H1 (cell line): Measurements from ENCODE around the gene MIPEP. TPM values are rescaled to one million over a fixed set of nuclear protein-coding genes. Genes with fewer than 3 reads are reported as not detected.

ENCODE experiments used
- CTCF ChIA-PET: fragments of 300-600 bp; sonication (Branson Sonifier 250); formaldehyde crosslinking; loops from one replicate; lab custom pipeline; 2021; ENCODE audit not compliant: partially characterized antibody; lab: Charles Lee
- POLR2A ChIA-PET: fragments of 300-600 bp; sonication (Branson Sonifier 250); formaldehyde crosslinking; loops from one replicate; lab custom pipeline; 2021; ENCODE audit warnings: inconsistent platforms; ENCODE audit not compliant: partially characterized antibody; lab: Charles Lee
- DNase-seq, 2 experiments: peaks; one replicate each; pipeline versions ENCODE4 v3.0.0 to v3.0.0-alpha.2; 2010 to 2022; ENCODE audit warnings: low spot score in 2 of 2, low read depth in 1 of 2, mixed read lengths in 1 of 2
- FAIRE-seq: peaks from 2 replicates; lab custom pipeline; 2011; peaks lifted over from hg19 to GRCh38; lab: Jason Lieb, UNC
- H2AFZ ChIP-seq: 2 replicates; pipeline ENCODE4 v1.8.1; 2012; ENCODE audit warnings: low read length, inconsistent platforms
- H2AK5ac ChIP-seq: 2 replicates; pipeline ENCODE4 v1.6.1; 2013; ENCODE audit warnings: low read depth, low read length
- H2BK120ac ChIP-seq: replicated peaks from 2 replicates; pipeline ENCODE3; 2013; ENCODE audit warnings: low read depth, low read length, inconsistent platforms
- H2BK12ac ChIP-seq: 2 replicates; pipeline ENCODE4 v1.6.1; 2013; ENCODE audit warnings: low read depth, low read length
- H2BK15ac ChIP-seq: 2 replicates; pipeline ENCODE4 v1.6.1; 2013; ENCODE audit warnings: low read length
- H2BK20ac ChIP-seq: 2 replicates; pipeline ENCODE4 v1.6.1; 2013; ENCODE audit warnings: low read length
- H2BK5ac ChIP-seq: 2 replicates; pipeline ENCODE4 v1.6.1; 2013; ENCODE audit warnings: low read depth, low read length
- H3K14ac ChIP-seq: 2 replicates; pipeline ENCODE4 v1.6.1; 2013; ENCODE audit warnings: inconsistent platforms; ENCODE audit not compliant: insufficient read length
- H3K18ac ChIP-seq: 2 replicates; pipeline ENCODE4 v1.6.1; 2013; ENCODE audit warnings: low read length; ENCODE audit errors: extremely low read depth
- H3K23ac ChIP-seq: 2 replicates; pipeline ENCODE4 v1.6.1; 2013; ENCODE audit warnings: inconsistent platforms; ENCODE audit not compliant: insufficient read length
- H3K23me2 ChIP-seq: 2 replicates; pipeline ENCODE4 v1.6.1; 2013; ENCODE audit warnings: low read depth, low read length
- H3K27ac ChIP-seq: 2 replicates; pipeline ENCODE4 v1.6.1; 2011; ENCODE audit warnings: low read depth, low read length, inconsistent platforms
- H3K27me3 ChIP-seq, 4 experiments: replicated peaks in 1 of 4; 1 replicate in 1 of 4; 2 replicates in 3 of 4; pipeline versions ENCODE4 v1.6.1 to v1.8.1; 2011 to 2013; ENCODE audit warnings: low read length in 3 of 4, mild to moderate bottlenecking in 3 of 4, inconsistent platforms in 2 of 4, mixed read lengths in 2 of 4, moderate library complexity in 1 of 4; ENCODE audit not compliant: control insufficient read depth in 3 of 4, insufficient read depth in 3 of 4; ENCODE audit errors: extremely low read depth in 1 of 4
- H3K36me3 ChIP-seq, 4 experiments: 2 replicates each; pipeline versions ENCODE4 v1.6.1 to v1.8.1; 2011 to 2013; ENCODE audit warnings: mild to moderate bottlenecking in 4 of 4, low read length in 3 of 4, moderate library complexity in 2 of 4, control low read depth in 1 of 4, inconsistent platforms in 1 of 4; ENCODE audit not compliant: insufficient read depth in 4 of 4, control insufficient read depth in 2 of 4
- H3K4ac ChIP-seq: replicated peaks from 2 replicates; pipeline ENCODE3; 2013; ENCODE audit warnings: low read length, low read depth, mixed read lengths, inconsistent platforms; ENCODE audit not compliant: insufficient read length
- H3K4me1 ChIP-seq, 4 experiments: replicated peaks in 1 of 4; 1 replicate in 1 of 4; 2 replicates in 3 of 4; pipeline versions ENCODE4 v1.6.1 to v1.8.1; 2011 to 2013; ENCODE audit warnings: low read length in 3 of 4, inconsistent platforms in 2 of 4, mixed read lengths in 1 of 4; ENCODE audit not compliant: insufficient read depth in 4 of 4, control insufficient read depth in 3 of 4
- H3K4me2 ChIP-seq, 2 experiments: 2 replicates each; pipeline versions ENCODE4 v1.6.1 to v1.8.1; 2011 to 2013; ENCODE audit warnings: low read depth in 2 of 2, low read length in 2 of 2, control low read depth in 1 of 2, inconsistent platforms in 1 of 2, mild to moderate bottlenecking in 1 of 2; ENCODE audit not compliant: insufficient read depth in 1 of 2
- H3K4me3 ChIP-seq, 4 experiments: fragments of 200-600, 300-600 bp in 1 of 4; sonication (generic), shearing (Covaris generic), sonication (Bioruptor Twin) in 1 of 4; 2 replicates each; pipeline versions ENCODE4 v1.5.1 to v1.8.1; 2011 to 2016; ENCODE audit warnings: low read length in 4 of 4, low read depth in 3 of 4, control low read depth in 2 of 4, inconsistent platforms in 2 of 4, mild to moderate bottlenecking in 2 of 4, mixed read lengths in 1 of 4, moderate library complexity in 1 of 4; ENCODE audit not compliant: insufficient read depth in 2 of 4; ENCODE audit errors: extremely low read depth in 1 of 4
- H3K56ac ChIP-seq: replicated peaks from 2 replicates; pipeline ENCODE3; 2013; ENCODE audit warnings: low read depth, mild to moderate bottlenecking, mixed read lengths, low read length, inconsistent platforms; ENCODE audit not compliant: insufficient read length
- H3K79me1 ChIP-seq: 2 replicates; pipeline ENCODE4 v1.6.1; 2013; ENCODE audit warnings: low read depth, low read length, control low read depth
- H3K79me2 ChIP-seq, 2 experiments: 2 replicates each; pipeline versions ENCODE4 v1.6.1 to v1.8.1; 2012 to 2013; ENCODE audit warnings: low read length in 2 of 2, mild to moderate bottlenecking in 2 of 2, inconsistent platforms in 1 of 2; ENCODE audit not compliant: insufficient read depth in 2 of 2, control insufficient read depth in 1 of 2
- H3K9ac ChIP-seq, 4 experiments: replicated peaks in 1 of 4; 1 replicate in 1 of 4; 2 replicates in 3 of 4; pipeline versions ENCODE4 v1.6.1 to v1.8.1; 2011 to 2013; ENCODE audit warnings: low read depth in 3 of 4, low read length in 3 of 4, control low read depth in 2 of 4, mild to moderate bottlenecking in 2 of 4, moderate library complexity in 2 of 4, inconsistent platforms in 1 of 4; ENCODE audit errors: extremely low read depth in 1 of 4
- H3K9me3 ChIP-seq, 2 experiments: 2 replicates each; pipeline versions ENCODE4 v1.6.1 to v1.8.1; 2012 to 2013; ENCODE audit warnings: mild to moderate bottlenecking in 2 of 2, moderate library complexity in 2 of 2, control low read depth in 1 of 2, inconsistent platforms in 1 of 2, low read depth in 1 of 2, low read length in 1 of 2, mixed read lengths in 1 of 2; ENCODE audit not compliant: insufficient read depth in 2 of 2
- H4K20me1 ChIP-seq, 2 experiments: replicated peaks in 1 of 2; 2 replicates each; pipeline versions ENCODE3 to v1.8.1; 2011 to 2013; ENCODE audit warnings: inconsistent platforms in 2 of 2, low read length in 2 of 2, mild to moderate bottlenecking in 1 of 2; ENCODE audit not compliant: insufficient read depth in 2 of 2, control insufficient read depth in 1 of 2
- H4K5ac ChIP-seq: 2 replicates; pipeline ENCODE4 v1.6.1; 2013; ENCODE audit warnings: low read length, low read depth, mixed read lengths, inconsistent platforms; ENCODE audit not compliant: insufficient read length
- H4K8ac ChIP-seq: 2 replicates; pipeline ENCODE4 v1.8.0; 2013; ENCODE audit warnings: mild to moderate bottlenecking, moderate library complexity, low read length, inconsistent platforms; ENCODE audit not compliant: insufficient read depth; ENCODE audit errors: extremely low read depth
- H4K91ac ChIP-seq: replicated peaks from 2 replicates; pipeline ENCODE3; 2013; ENCODE audit warnings: low read length, mixed read lengths, inconsistent platforms; ENCODE audit not compliant: insufficient read length
- BCL11A ChIP-seq, 2 experiments: IDR thresholded peaks; one replicate each; pipeline ENCODE4 v1.6.1; 2011; ENCODE audit warnings: low read depth in 2 of 2, low read length in 2 of 2, mild to moderate bottlenecking in 2 of 2
- JUN ChIP-seq: IDR thresholded peaks from 2 replicates; pipeline ENCODE4 v1.6.1; 2011; ENCODE audit warnings: low read depth, mild to moderate bottlenecking, improper control_type of control experiment, low read length
- RNF2 ChIP-seq: fragments of 200-900, 300-1000 bp; sonication (generic); IDR thresholded peaks from 2 replicates; pipeline ENCODE4 v1.7.1; 2016; ENCODE audit warnings: borderline replicate concordance, low read depth, mild to moderate bottlenecking, antibody characterized with exemption, low read length; ENCODE audit not compliant: poor library complexity, severe bottlenecking; ENCODE audit errors: missing control alignments
- WGBS, 2 experiments: shearing (Covaris generic) in 1 of 2; methylation state at CpG; one replicate each; pipeline versions ENCODE4 v1.1.6 to v1.1.7; 2013 to 2015; ENCODE audit warnings: low lambda C conversion rate in 2 of 2, mixed read lengths in 2 of 2, inconsistent platforms in 1 of 2, low coverage in 1 of 2, missing lambda C conversion rate in 1 of 2; ENCODE audit not compliant: insufficient replicate concordance in 2 of 2, insufficient coverage in 1 of 2, insufficient read length in 1 of 2; ENCODE audit errors: extremely low coverage in 1 of 2, missing lambda C conversion rate in 1 of 2; 5-methylcytosine and 5-hydroxymethylcytosine counted together
- polyA plus RNA-seq, 7 experiments: library from polyadenylated mRNA; depleted of rRNA in 3 of 7; stranded (reverse) in 5 of 7; unstranded in 2 of 7; fragments of >200 nt in 5 of 7; fragments of 200-250 nt in 2 of 7; gene quantifications; 1 replicate in 5 of 7; 2 replicates in 1 of 7; 4 replicates in 1 of 7; pipeline versions ENCODE4 v1.2.1 to v1.2.3, GENCODE V29; 2011 to 2013; ENCODE audit warnings: missing spikeins in 2 of 7, mixed read lengths in 2 of 7
- total RNA-seq: library from RNA; stranded (reverse); fragmentation: NEBNext Ultra II Directional; extraction: Animal tissue kit (Norgen Biotek cat#: 25700); gene quantifications from 2 replicates; pipeline ENCODE4 v1.2.1, GENCODE V29; 2021

MIPEP gene
- total and polyA plus RNA-seq, 2 of the 8 experiments (the other 6 are each of a cell fraction or from before 2014, with no cell fraction given), result 24.0 to 24.2 TPM

GRCh38 chr13:23769401-23769800 lies 119.8 kb downstream of the MIPEP start:
- no peak overlapping the region for H2BK5ac ChIP-seq
- no peak overlapping the region; a peak in 1 of 7 replicates for H3K9ac ChIP-seq
- H3K23me2 ChIP-seq, result no peaks in the 10 kb centered on the region
- no peak overlapping the region for H4K5ac ChIP-seq
- H2AFZ ChIP-seq, result no peak overlapping the region
- no peak overlapping the region; the same call in 1 of the 2 replicates for H3K27ac ChIP-seq
- no peak overlapping the region for H3K23ac ChIP-seq
- H3K27me3 ChIP-seq, result no peaks in the 10 kb centered on the region
- H3K4ac ChIP-seq, result no peak overlapping the region
- no peak overlapping the region for H4K8ac ChIP-seq
- no peak overlapping the region for H3K4me2 ChIP-seq
- no peak overlapping the region for H3K14ac ChIP-seq
- H2BK15ac ChIP-seq, result no peak overlapping the region
- no peaks in the 10 kb centered on the region for H3K79me2 ChIP-seq
- CTCF ChIA-PET, result interaction anchor here (1.1 to 3.5 kb wide), 3 partner anchors 8 to 72 kb away, joined by 4 to 10 read pairs (median 5); no protein-coding TSS in a partner anchor
- no peak overlapping the region for H3K56ac ChIP-seq
- H3K79me1 ChIP-seq, result no peaks in the 10 kb centered on the region
- POLR2A ChIA-PET, result no interaction called here
- TF ChIP-seq BCL11A (IDR thresholded peaks at IDR 0.05; ENCODE audit: low read depth in 2 of 2, low read length in 2 of 2), result no peak
- no peak for TF ChIP-seq JUN
- no peak for TF ChIP-seq RNF2
- no peaks in the 10 kb centered on the region for H3K9me3 ChIP-seq
- no peak overlapping the region for H2BK12ac ChIP-seq
- H4K20me1 ChIP-seq, result no peaks in the 10 kb centered on the region
- H4K91ac ChIP-seq, result no peak overlapping the region
- no peak overlapping the region for H2AK5ac ChIP-seq
- no peaks in the 10 kb centered on the region for H3K36me3 ChIP-seq
- H2BK20ac ChIP-seq, result no peak overlapping the region
- no peak overlapping the region for H3K4me3 ChIP-seq
- no peak for FAIRE-seq
- H3K18ac ChIP-seq, result no peak overlapping the region
- no peaks in the 10 kb centered on the region for H3K4me1 ChIP-seq
- no peak for DNase-seq
- H2BK120ac ChIP-seq, result no peak overlapping the region
- 94% methylated on average over 3 of the region's 3 CpGs; no CpG with 5 or more reads in 1 of the 2 experiments for WGBS, 2 experiments
